Neuronal stem cell (in vitro differentiated cells): ENCODE data around the gene KRTAP5-2.

Source experiments
- DNase-seq: peaks from one replicate; pipeline ENCODE4 v3.0.0-alpha.2; 2013; ENCODE audit warnings: low spot score
- H2AFZ ChIP-seq: one replicate; pipeline ENCODE4 v1.6.1; 2013; ENCODE audit warnings: mild to moderate bottlenecking, low read length, inconsistent platforms
- H2AK5ac ChIP-seq: 2 replicates; pipeline ENCODE4 v1.6.1; 2013; ENCODE audit warnings: low read depth, mild to moderate bottlenecking, inconsistent platforms, low read length, moderate library complexity, mixed read lengths
- H2BK120ac ChIP-seq: 2 replicates; pipeline ENCODE4 v1.6.1; 2013; ENCODE audit warnings: low read depth, mild to moderate bottlenecking, inconsistent platforms, low read length, moderate library complexity, mixed read lengths
- H2BK12ac ChIP-seq: one replicate; pipeline ENCODE4 v1.6.1; 2013; ENCODE audit warnings: low read length, inconsistent platforms
- H2BK15ac ChIP-seq: 2 replicates; pipeline ENCODE4 v1.6.1; 2013; ENCODE audit warnings: mild to moderate bottlenecking, low read length, inconsistent platforms, mixed read lengths
- H2BK5ac ChIP-seq: one replicate; pipeline ENCODE4 v1.6.1; 2013; ENCODE audit warnings: inconsistent platforms, mild to moderate bottlenecking, low read length, moderate library complexity
- H3K14ac ChIP-seq: one replicate; pipeline ENCODE4 v1.6.1; 2013; ENCODE audit warnings: low read length, inconsistent platforms
- H3K18ac ChIP-seq: 2 replicates; pipeline ENCODE4 v1.6.1; 2013; ENCODE audit warnings: low read length, inconsistent platforms
- H3K23ac ChIP-seq: 2 replicates; pipeline ENCODE4 v1.6.1; 2013; ENCODE audit warnings: low read depth, mild to moderate bottlenecking, mixed read lengths, low read length, inconsistent platforms; ENCODE audit not compliant: poor library complexity
- H3K27ac ChIP-seq: replicated peaks from 3 replicates; pipeline ENCODE4 v1.5.1; 2013; ENCODE audit warnings: low read length, inconsistent platforms
- H3K27me3 ChIP-seq, 3 experiments: 2 replicates each; pipeline ENCODE4 v1.6.1; 2013; ENCODE audit warnings: low read length in 3 of 3, mild to moderate bottlenecking in 2 of 3, inconsistent platforms in 1 of 3, low read depth in 1 of 3, mixed read lengths in 1 of 3, moderate library complexity in 1 of 3; ENCODE audit not compliant: control insufficient read depth in 3 of 3, insufficient read depth in 3 of 3
- H3K36me3 ChIP-seq, 2 donors: replicated peaks in 1 of 2; 2 replicates each; pipeline ENCODE4 v1.6.1; 2013; ENCODE audit warnings: low read length in 2 of 2; ENCODE audit not compliant: control insufficient read depth in 2 of 2, insufficient read depth in 2 of 2
- H3K4ac ChIP-seq: 2 replicates; pipeline ENCODE4 v1.6.1; 2013; ENCODE audit warnings: inconsistent platforms, mild to moderate bottlenecking, low read length, moderate library complexity
- H3K4me1 ChIP-seq, 2 donors: 1 replicate in 1 of 2; 2 replicates in 1 of 2; pipeline ENCODE4 v1.6.1; 2013; ENCODE audit warnings: low read length in 2 of 2, low read depth in 1 of 2; ENCODE audit not compliant: control insufficient read depth in 2 of 2, insufficient read depth in 1 of 2
- H3K4me2 ChIP-seq: one replicate; pipeline ENCODE4 v1.6.1; 2013; ENCODE audit warnings: mild to moderate bottlenecking, low read length, inconsistent platforms; ENCODE audit not compliant: insufficient read depth, poor library complexity, severe bottlenecking
- H3K4me3 ChIP-seq, 2 donors: 2 replicates each; pipeline ENCODE4 v1.5.1; 2013; ENCODE audit warnings: low read length in 2 of 2, mild to moderate bottlenecking in 2 of 2, inconsistent platforms in 1 of 2, moderate library complexity in 1 of 2
- H3K79me1 ChIP-seq: one replicate; pipeline ENCODE4 v1.6.1; 2013; ENCODE audit warnings: low read depth, mild to moderate bottlenecking, inconsistent platforms, low read length, moderate library complexity
- H3K9ac ChIP-seq: one replicate; pipeline ENCODE4 v1.6.1; 2013; ENCODE audit warnings: mild to moderate bottlenecking, low read depth, low read length, inconsistent platforms; ENCODE audit not compliant: poor library complexity
- H3K9me3 ChIP-seq, 2 donors: replicated peaks in 1 of 2; 2 replicates each; pipeline versions ENCODE3 to v1.6.1; 2013; ENCODE audit warnings: low read length in 2 of 2, mild to moderate bottlenecking in 2 of 2, inconsistent platforms in 1 of 2, low read depth in 1 of 2, mixed read lengths in 1 of 2, moderate library complexity in 1 of 2; ENCODE audit not compliant: control insufficient read depth in 2 of 2, insufficient read depth in 1 of 2
- H4K8ac ChIP-seq: one replicate; pipeline ENCODE4 v1.6.1; 2013; ENCODE audit warnings: low read depth, mild to moderate bottlenecking, inconsistent platforms, low read length, moderate library complexity
- H4K91ac ChIP-seq: one replicate; pipeline ENCODE4 v1.6.1; 2013; ENCODE audit warnings: low read length, low read depth, mild to moderate bottlenecking, inconsistent platforms; ENCODE audit not compliant: poor library complexity
- WGBS, 2 donors: extraction: QIAGEN DNeasy Blood & Tissue Kit; methylation state at CpG; one replicate each; pipeline ENCODE4 v1.1.7; 2013; ENCODE audit warnings: missing lambda C conversion rate in 2 of 2, mixed read lengths in 1 of 2; ENCODE audit not compliant: insufficient read length in 2 of 2, insufficient replicate concordance in 1 of 2; ENCODE audit errors: extremely low coverage in 2 of 2; 5-methylcytosine and 5-hydroxymethylcytosine counted together

KRTAP5-2 gene

GRCh38 chr11:1554981-1555712, 42.9 kb downstream of the KRTAP5-2 start:
- Histone ChIP-seq H2BK5ac (no peak overlapping the region), H2BK12ac (peak overlapping the region; percentile 30), H3K27me3 (peaks cover 2 to 51% (median 44%) of the 10 kb centered on the region in 3 experiments), H3K27ac (no peak overlapping the region), H2BK15ac (no peak overlapping the region), H2AK5ac (no peak overlapping the region), H3K79me1 (no peaks in the 10 kb centered on the region), H3K18ac (no peak overlapping the region), H3K9ac (no peak overlapping the region), H3K4me2 (no peak overlapping the region), H4K91ac (no peak overlapping the region), H4K8ac (no peak overlapping the region), H3K9me3 (no peaks in the 10 kb centered on the region), H3K36me3 (peaks cover 0 to 3% of the 10 kb centered on the region in 2 donors), H3K23ac (peak overlapping the region; percentile 43), H2BK120ac (no peak overlapping the region), H3K4ac (no peak overlapping the region), H3K4me1 (peaks cover 0 to 10% of the 10 kb centered on the region in 2 donors), H2AFZ (no peak overlapping the region), H3K14ac (peak overlapping the region; percentile 56), H3K4me3 (no peak overlapping the region)
- no peak for DNase-seq
- no CpG with 5 or more reads among the region's 13 CpGs for WGBS, 2 donors

- no peak for DNase-seq
Measured at GRCh38 chr11:1553808-1554594, 44.1 kb downstream of the KRTAP5-2 start.

GRCh38 chr11:1549338-1550330, 48.5 kb downstream of the KRTAP5-2 start:
- H3K79me1 ChIP-seq: no peaks in the 10 kb centered on the region
- H2BK12ac ChIP-seq: peak overlapping the region; percentile 88
- peak overlapping the region; percentile 44 for H3K18ac ChIP-seq
- H3K27ac ChIP-seq: no peak overlapping the region
- no peak overlapping the region for H3K4me2 ChIP-seq
- H3K9ac ChIP-seq: no peak overlapping the region
- H3K4ac ChIP-seq: no peak overlapping the region
- no peak overlapping the region for H3K14ac ChIP-seq
- H4K91ac ChIP-seq: no peak overlapping the region
- WGBS, 2 donors: no CpG with 5 or more reads among the region's 13 CpGs
- no peak overlapping the region for H2BK120ac ChIP-seq
- H2BK15ac ChIP-seq: no peak overlapping the region
- no peak overlapping the region for H4K8ac ChIP-seq
- H3K36me3 ChIP-seq: no peaks in the 10 kb centered on the region
- H2AK5ac ChIP-seq: peak overlapping the region; percentile 10
- no peak overlapping the region for H3K23ac ChIP-seq
- H3K4me3 ChIP-seq: no peak overlapping the region
- no peak for DNase-seq
- H2BK5ac ChIP-seq: peak overlapping the region; percentile 48
- H2AFZ ChIP-seq: no peak overlapping the region
- peaks cover 0 to 6% of the 10 kb centered on the region in 2 donors for H3K4me1 ChIP-seq
- peaks cover 22 to 74% (median 72%) of the 10 kb centered on the region in 3 experiments for H3K27me3 ChIP-seq
- H3K9me3 ChIP-seq: no peaks in the 10 kb centered on the region

More at GRCh38 chr11:1553808-1554594, 44.1 kb downstream of the KRTAP5-2 start:
- Histone ChIP-seq H2BK15ac (no peak overlapping the region), H2AFZ (no peak overlapping the region), H3K36me3 (peaks cover 0 to 3% of the 10 kb centered on the region in 2 donors), H3K9me3 (no peaks in the 10 kb centered on the region), H3K14ac (no peak overlapping the region), H2BK5ac (no peak overlapping the region), H3K79me1 (no peaks in the 10 kb centered on the region), H2AK5ac (peak overlapping the region; percentile 81), H4K8ac (no peak overlapping the region), H3K18ac (no peak overlapping the region), H3K27me3 (peaks cover 2 to 63% (median 45%) of the 10 kb centered on the region in 3 experiments), H3K23ac (peak overlapping the region; percentile 17), H2BK120ac (no peak overlapping the region), H4K91ac (no peak overlapping the region), H3K9ac (peak overlapping the region; percentile 30), H3K4ac (peak overlapping the region; percentile 23), H3K27ac (no peak overlapping the region), H2BK12ac (no peak overlapping the region), H3K4me3 (no peak overlapping the region), H3K4me1 (peaks cover 0 to 5% of the 10 kb centered on the region in 2 donors), H3K4me2 (no peak overlapping the region)
- no CpG with 5 or more reads among the region's 20 CpGs for WGBS, 2 donors
